GM21526 (cell line): Measurements from ENCODE around the gene DNAH9.

Experiments
- ATAC-seq: cut with Tn5 transposase; IDR thresholded peaks from one replicate; pipeline ENCODE4 v1.9.1; 2021; ENCODE audit warnings: moderate library complexity; ENCODE audit not compliant: unreplicated experiment, low FRiP score

DNAH9 gene

GRCh38 chr17:11608396-11608795, 10.1 kb downstream of the DNAH9 start:
- no peak for ATAC-seq

GRCh38 chr17:11610999-11611566, 12.8 kb downstream of the DNAH9 start:
- ATAC-seq = no peak

GRCh38 chr17:11612956-11613355, 14.7 kb downstream of the DNAH9 start:
- no peak for ATAC-seq

- ATAC-seq = no peak
Measured at GRCh38 chr17:11618861-11619566, 20.7 kb downstream of the DNAH9 start.

DNA sequence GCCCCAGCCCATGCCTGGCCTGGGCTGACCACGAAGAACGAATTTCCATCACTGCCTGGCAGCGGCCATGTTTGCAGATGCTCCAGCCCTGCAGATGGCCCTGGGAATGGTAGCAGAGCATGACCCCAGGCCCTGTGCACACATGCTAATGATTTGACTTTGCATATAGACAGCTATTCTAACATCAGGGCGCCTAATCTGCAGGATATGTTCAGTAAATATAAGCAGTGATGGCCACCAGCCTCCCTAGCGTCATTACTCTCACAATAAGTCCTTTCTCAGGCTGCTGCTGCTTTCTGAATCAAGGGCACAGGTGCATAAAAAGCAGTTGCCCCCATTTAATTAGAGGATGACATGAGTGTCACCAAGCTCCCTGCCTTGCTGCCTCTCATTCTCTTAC, 24.2 kb downstream of the DNAH9 start:
- no peak for ATAC-seq

DNA sequence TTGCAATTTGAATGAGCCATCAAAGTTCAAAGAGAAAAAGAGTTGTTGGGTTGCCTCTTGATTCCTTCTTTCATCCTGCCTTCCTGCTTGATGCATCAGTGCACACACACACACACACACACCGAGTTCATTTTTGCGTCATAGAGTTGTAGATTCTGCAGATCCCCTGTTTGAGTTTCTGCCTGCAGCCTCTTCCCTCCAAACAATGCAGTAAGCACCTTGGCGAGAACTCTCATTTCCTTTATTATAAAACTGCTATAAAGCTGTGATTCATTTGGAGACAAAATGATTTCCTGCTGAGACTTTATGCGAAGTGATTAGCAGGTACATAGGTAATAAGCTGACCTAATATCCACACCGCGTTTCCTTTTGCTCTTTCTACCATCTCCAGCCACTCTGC, 26.7 kb downstream of the DNAH9 start:
- ATAC-seq = no peak

GRCh38 chr17:11625878-11626277, 27.6 kb downstream of the DNAH9 start:
- ATAC-seq = no peak

DNA sequence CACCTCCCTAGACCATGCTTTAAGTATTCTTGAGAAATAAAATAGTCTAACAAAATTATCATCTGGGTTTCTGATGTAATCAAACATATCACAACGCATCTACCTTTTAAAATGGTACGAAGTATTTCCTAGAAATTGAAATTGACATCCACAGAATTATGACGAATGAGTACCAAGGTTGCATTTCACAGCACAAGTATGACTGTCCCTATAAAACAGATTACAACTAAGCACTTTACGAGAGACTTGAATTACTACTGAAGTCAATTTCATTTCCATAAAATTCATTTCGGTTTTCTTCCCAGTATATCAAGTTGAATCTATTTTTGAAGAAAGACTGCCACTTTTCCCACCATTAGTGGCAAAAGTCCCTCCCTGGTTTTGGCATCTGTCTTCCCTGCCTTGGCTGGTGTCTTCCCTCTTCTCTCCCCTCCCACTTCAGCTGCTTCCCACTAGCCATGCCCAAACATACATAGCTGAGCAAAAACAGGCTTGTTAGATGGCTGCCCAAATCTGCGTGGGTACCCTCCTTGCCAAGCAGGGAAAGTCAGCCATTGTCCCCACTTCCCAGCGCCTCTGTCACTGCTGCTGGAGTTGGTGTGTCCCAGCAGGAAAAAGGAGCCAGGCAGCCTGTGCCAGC, 29.2 kb downstream of the DNAH9 start:
- ATAC-seq = no peak

- ATAC-seq = no peak
Measured at GRCh38 chr17:11628374-11628773, 30.1 kb downstream of the DNAH9 start.

DNA sequence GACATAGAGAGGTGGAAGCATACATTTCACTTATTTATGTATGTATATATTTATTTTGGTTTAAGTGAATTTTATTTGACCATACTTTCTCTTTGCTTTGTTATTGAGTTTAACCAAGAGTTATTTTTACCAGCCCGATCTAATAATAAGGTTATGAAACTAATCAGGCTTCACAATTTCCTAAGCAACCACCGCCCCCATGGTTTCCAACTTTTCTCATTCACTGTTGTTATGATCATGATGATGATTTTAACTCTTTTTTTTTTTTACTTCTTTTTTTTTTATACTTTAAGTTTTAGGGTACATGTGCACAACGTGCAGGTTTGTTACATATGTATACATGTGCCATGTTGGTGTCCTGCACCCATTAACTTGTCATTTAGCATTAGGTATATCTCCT, 30.6 kb downstream of the DNAH9 start:
- ATAC-seq = no peak

DNA sequence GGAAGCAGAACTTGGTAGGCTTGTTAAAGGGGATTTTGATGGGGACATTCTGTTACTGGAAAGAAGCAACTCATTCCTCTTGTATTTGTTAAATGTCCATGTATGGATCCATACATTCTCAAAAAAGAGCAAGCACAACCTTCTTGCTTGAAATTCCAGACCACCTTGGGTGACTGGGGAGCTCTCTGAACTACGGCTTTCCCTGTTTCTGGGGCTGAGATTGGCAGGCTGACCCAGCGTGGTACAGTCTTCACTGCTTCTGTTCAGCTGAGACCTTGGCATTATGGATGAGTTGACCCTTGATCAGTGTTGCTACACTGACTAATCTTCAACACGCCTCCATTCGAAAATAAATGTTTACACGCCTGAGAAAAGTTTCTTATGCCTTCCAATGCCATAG, 38.5 kb downstream of the DNAH9 start:
- ATAC-seq = no peak

- ATAC-seq = no peak
Measured at GRCh38 chr17:11637796-11638195, 39.5 kb downstream of the DNAH9 start.

- ATAC-seq = no peak
Measured at GRCh38 chr17:11638700-11639265, 40.5 kb downstream of the DNAH9 start.

- no peak for ATAC-seq
Measured at GRCh38 chr17:11639736-11640462, 41.6 kb downstream of the DNAH9 start.

DNA sequence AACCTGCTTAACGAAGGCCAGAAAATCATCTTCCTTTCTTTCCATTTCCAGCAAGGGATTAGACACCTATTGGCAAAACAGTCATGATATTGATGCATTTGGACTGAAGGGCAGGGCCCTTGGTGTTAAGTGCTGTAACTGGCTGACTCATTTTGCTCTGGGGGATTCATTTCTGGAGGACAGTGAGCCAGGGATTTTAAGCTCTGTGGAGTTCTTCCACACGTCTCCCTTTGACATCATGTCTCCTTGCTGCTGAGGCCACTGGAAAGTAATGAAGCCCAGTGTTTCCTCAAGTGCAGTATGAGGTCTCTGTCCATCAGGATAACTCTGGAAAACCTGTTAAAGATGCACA, 42.2 kb downstream of the DNAH9 start:
- ATAC-seq = no peak

DNA sequence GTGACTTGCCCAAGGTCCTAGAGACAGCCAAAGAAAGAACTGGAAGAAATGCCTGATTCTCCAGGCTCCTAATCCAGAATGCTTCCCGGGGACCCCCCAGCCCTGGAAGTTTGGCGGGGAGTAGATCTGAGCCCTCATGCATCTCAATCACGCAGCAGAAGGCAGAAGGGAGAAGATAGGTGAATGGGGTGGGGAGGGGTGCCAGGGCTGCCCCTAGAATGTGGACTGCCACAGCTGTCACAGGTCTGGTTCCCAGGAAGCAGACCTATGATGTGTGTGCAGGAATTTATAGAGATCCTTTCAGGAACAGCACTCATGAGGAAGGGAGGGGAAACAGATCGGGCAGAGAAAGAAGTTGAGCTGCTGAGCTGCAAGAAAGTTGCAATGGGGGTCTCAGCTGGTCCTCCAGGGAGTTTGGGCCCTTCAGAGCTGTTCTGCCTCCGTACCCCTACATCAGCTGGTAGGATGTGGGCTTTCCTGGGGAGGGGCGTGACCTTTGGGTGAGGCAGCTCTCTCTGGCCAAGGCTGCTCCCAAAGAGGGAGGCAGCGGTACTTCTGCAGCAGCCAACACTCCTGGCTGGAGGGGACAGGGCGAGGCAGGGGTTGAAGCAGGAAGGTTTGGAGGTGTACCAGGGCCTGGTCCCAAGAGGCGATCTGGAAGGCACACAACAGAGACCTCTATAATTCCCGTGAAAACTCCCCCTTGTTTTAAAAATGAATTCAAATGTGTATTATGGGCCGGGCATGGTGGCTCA, 43.4 kb downstream of the DNAH9 start:
- ATAC-seq = no peak

GRCh38 chr17:11642655-11643054, 44.4 kb downstream of the DNAH9 start:
- ATAC-seq = no peak

- ATAC-seq = no peak
Measured at GRCh38 chr17:11643851-11644250, 45.6 kb downstream of the DNAH9 start.

DNA sequence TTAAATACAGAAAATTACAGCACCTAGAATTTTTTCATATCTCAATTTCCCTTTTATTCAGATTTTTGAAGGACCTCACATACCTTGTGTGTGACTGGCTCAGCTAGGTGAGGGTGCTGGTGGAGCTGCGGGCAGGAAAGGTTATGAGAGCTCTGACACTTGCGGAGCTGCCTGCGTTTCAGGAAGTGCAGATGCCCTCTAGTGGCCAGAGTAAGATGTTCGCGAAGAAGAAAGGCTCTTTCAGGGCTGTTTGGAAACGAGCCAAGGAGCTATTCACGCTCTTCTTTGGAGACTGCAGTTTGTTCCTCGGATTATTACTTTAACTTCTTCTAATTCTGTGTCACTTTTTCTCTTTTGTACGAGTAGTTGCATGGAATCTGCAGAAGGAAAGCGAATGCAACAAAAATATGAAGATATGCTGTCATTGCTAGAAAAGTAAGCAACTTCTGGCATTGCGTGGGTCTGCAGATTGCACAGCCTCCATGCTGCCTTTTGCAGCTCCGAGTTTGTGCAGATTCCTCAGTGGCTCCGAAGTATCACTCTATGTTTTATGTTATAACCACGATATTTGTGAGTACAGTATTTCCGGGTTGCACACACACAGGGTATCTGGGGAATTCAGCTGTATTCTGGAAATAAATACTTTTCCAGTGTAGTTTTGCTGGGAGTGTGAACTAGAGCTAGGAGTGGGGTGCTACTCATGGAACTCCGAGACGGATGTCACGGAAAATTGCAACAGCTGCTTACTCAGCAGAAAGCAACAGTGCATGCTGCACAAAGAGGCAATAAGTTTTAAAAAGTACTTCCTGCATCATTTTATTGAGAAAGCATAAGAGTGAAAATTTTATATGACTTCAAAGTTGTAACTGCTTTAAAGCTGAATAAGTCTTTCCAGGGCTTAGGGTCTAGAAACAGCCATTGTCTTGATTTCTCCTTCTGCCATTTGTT, 46.3 kb downstream of the DNAH9 start:
- ATAC-seq = no peak
